Glutamatergic neuron (in vitro differentiated cells): Measurements from ENCODE around the gene SLC13A1. TPM values are rescaled to one million over a fixed set of nuclear protein-coding genes. Genes with fewer than 3 reads are reported as not detected.

ENCODE experiments used
- DNase-seq: peaks from one replicate; pipeline ENCODE4 v3.0.0; 2022
- H3K27ac Mint-ChIP-seq: one replicate; pipeline ENCODE4 v1.8.0; 2020; ENCODE audit warnings: mild to moderate bottlenecking, mixed read lengths, inconsistent platforms; ENCODE audit not compliant: unreplicated experiment
- H3K27me3 Mint-ChIP-seq: one replicate; pipeline ENCODE4 v1.8.0; 2020; ENCODE audit warnings: mild to moderate bottlenecking, moderate library complexity, mixed read lengths, inconsistent platforms; ENCODE audit not compliant: unreplicated experiment
- H3K36me3 Mint-ChIP-seq: one replicate; pipeline ENCODE4 v1.8.0; 2020; ENCODE audit warnings: mild to moderate bottlenecking, mixed read lengths, inconsistent platforms; ENCODE audit not compliant: unreplicated experiment
- H3K4me1 Mint-ChIP-seq: one replicate; pipeline ENCODE4 v1.8.0; 2020; ENCODE audit warnings: mild to moderate bottlenecking, low read depth, mixed read lengths, inconsistent platforms; ENCODE audit not compliant: unreplicated experiment
- H3K4me3 Mint-ChIP-seq: one replicate; pipeline ENCODE4 v1.8.0; 2020; ENCODE audit warnings: mild to moderate bottlenecking, mixed read lengths, inconsistent platforms; ENCODE audit not compliant: unreplicated experiment
- H3K9me3 Mint-ChIP-seq: one replicate; pipeline ENCODE4 v1.8.0; 2020; ENCODE audit warnings: mild to moderate bottlenecking, moderate library complexity, mixed read lengths, inconsistent platforms; ENCODE audit not compliant: unreplicated experiment
- total RNA-seq: library from RNA; stranded (reverse); fragmentation: NEBNext Ultra II Directional; extraction: Animal tissue kit (Norgen Biotek cat#: 25700); gene quantifications from one replicate; pipeline ENCODE4 v1.2.1, GENCODE V29; 2021; ENCODE audit not compliant: unreplicated experiment
- TF ChIP-seq, protein P1 (sequence below): fragments of 200-600 bp; sonication (generic); IDR thresholded peaks from one replicate; pipeline ENCODE4 v1.5.0; 2021; ENCODE audit not compliant: partially characterized antibody, unreplicated experiment

The SLC13A1 gene
- total RNA-seq, 1 donor from 2014 or later, result not detected

DNA sequence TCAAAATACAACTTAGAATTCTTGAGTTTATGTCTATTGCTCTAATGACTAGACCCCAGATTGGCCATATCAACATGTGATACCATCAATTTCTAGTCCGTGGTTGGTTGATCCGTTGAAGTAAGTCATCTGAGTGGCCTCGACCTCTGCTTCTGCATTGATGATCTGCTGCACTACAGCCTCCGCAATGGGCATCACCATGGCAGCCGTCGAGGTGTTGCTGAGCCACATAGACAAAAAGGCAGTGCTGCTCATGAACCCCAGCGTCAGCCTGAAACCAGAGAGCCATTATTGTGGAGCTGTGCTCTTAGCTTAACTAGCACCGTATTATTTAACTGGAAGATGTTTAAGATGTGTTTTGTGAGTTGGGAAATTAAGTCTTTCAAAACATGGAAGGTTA, 30.7 kb downstream of the SLC13A1 start:
- TF ChIP-seq, protein P1, sequence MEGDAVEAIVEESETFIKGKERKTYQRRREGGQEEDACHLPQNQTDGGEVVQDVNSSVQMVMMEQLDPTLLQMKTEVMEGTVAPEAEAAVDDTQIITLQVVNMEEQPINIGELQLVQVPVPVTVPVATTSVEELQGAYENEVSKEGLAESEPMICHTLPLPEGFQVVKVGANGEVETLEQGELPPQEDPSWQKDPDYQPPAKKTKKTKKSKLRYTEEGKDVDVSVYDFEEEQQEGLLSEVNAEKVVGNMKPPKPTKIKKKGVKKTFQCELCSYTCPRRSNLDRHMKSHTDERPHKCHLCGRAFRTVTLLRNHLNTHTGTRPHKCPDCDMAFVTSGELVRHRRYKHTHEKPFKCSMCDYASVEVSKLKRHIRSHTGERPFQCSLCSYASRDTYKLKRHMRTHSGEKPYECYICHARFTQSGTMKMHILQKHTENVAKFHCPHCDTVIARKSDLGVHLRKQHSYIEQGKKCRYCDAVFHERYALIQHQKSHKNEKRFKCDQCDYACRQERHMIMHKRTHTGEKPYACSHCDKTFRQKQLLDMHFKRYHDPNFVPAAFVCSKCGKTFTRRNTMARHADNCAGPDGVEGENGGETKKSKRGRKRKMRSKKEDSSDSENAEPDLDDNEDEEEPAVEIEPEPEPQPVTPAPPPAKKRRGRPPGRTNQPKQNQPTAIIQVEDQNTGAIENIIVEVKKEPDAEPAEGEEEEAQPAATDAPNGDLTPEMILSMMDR, result no peak
- Mint-ChIP-seq H3K9me3 (no peaks in the 10 kb centered on the region), H3K4me3 (no peak overlapping the region), H3K27ac (no peak overlapping the region), H3K27me3 (no peaks in the 10 kb centered on the region), H3K4me1 (no peaks in the 10 kb centered on the region), H3K36me3 (no peaks in the 10 kb centered on the region)
- DNase-seq, result no peak

DNA sequence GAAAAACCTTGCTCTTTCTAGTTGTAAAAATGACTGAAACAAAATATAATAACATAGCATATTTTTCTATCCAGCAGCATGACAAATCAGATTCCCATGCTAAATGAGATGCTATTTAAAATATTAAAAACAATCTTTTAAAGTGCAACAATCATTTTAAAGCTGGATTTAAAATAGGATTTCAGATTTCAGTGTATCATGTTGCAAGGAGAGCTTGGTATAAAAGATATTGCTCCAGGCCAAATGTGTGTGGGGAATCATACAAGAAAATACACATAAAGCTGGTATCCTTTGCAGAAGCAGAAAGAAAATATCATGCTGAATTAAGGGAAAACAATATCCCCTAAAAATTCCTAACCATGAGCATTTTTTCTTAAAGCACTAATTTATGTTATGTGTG, 42.2 kb downstream of the SLC13A1 start:
- Mint-ChIP-seq H3K4me3 (no peak overlapping the region), H3K36me3 (no peaks in the 10 kb centered on the region), H3K4me1 (no peaks in the 10 kb centered on the region), H3K9me3 (no peaks in the 10 kb centered on the region), H3K27me3 (no peaks in the 10 kb centered on the region), H3K27ac (no peak overlapping the region)
- DNase-seq, result no peak
- TF ChIP-seq, protein P1, result no peak

DNA sequence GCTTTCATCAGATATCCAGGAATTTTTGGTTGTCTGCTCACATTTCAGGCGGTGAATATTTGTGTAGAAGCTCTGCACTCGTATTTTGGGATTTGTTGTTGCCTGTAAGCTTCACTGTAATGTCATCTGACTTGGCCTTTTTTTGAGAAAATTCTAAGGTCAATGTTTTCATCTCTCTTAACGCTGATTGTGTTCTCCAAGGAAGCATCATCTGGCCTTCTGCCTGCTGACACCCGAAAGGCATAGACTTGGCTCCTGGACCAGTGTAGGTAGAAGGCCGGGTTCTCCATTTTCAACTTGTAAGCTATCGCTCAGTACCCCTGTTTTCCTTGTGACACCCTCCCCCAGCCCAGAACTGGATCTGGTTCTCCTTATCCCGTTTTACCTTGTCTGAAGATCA, 44.2 kb downstream of the SLC13A1 start:
- Mint-ChIP-seq H3K4me3 (no peak overlapping the region), H3K27ac (no peak overlapping the region), H3K27me3 (no peaks in the 10 kb centered on the region), H3K36me3 (no peaks in the 10 kb centered on the region), H3K4me1 (no peaks in the 10 kb centered on the region), H3K9me3 (no peaks in the 10 kb centered on the region)
- TF ChIP-seq, protein P1, result no peak
- DNase-seq, result no peak

DNA sequence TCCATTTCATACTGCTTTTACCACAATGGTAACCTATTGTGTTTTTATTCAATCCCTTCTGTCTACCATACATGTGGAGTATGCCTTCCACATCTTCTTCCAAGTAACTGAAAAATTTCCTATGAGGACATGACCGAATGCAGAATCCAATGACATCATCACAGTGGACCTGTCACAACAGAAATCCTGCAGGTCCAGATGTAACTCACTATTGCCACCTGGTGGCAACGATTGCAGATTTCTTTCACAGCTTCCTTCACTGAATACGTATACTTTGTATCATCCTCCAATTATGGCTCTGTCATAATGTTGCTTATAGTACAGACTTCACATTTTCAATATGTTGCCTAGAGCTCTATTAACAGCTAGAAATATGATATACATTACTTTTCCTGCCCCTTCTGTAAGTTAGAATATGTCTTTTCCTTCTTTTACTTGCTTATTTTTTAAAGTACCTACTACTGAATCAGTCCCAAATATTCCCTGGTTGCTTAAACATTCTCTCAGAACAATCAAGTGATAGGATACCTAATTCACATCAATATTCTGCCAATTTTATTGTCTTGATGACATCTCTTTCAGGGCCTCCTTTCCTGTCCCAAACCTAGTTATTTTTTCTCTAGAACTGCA, 45.4 kb downstream of the SLC13A1 start:
- Mint-ChIP-seq H3K27ac (no peak overlapping the region), H3K27me3 (no peaks in the 10 kb centered on the region), H3K36me3 (no peaks in the 10 kb centered on the region), H3K9me3 (no peaks in the 10 kb centered on the region), H3K4me3 (no peak overlapping the region), H3K4me1 (no peaks in the 10 kb centered on the region)
- TF ChIP-seq, protein P1, result peak; percentile 89
- DNase-seq, result peak; percentile 78

DNA sequence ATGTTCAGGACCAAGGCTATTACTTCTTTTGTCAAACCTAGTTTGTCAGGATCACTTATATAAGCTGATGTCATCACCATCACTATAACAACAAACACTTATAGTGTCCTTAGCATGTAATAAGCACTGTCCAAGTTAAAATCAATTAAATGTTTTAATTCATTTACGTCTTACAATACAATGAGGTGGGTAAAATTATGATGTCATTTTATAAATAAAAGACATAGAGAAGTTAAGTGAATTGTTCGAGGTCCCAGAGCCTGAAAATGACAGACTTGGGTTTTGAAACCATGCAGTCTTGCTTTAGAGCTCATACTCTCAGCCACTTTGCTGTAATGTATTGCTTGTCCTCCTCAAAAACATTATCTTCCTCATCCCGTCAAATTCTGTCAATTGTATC, 48.3 kb downstream of the SLC13A1 start:
- H3K4me1 Mint-ChIP-seq, result no peaks in the 10 kb centered on the region
- H3K27ac Mint-ChIP-seq, result no peak overlapping the region
- no peak for DNase-seq
- no peaks in the 10 kb centered on the region for H3K27me3 Mint-ChIP-seq
- H3K9me3 Mint-ChIP-seq, result no peaks in the 10 kb centered on the region
- TF ChIP-seq, protein P1, result no peak
- no peak overlapping the region for H3K4me3 Mint-ChIP-seq
- no peaks in the 10 kb centered on the region for H3K36me3 Mint-ChIP-seq
